GM19324 (cell line): ENCODE measurements around the gene MYEF2.

Experiments
- ATAC-seq: cut with Tn5 transposase; IDR thresholded peaks from one replicate; pipeline ENCODE4 v1.9.1; 2021; ENCODE audit warnings: mild to moderate bottlenecking, moderate library complexity; ENCODE audit not compliant: unreplicated experiment, low FRiP score

MYEF2 gene

DNA sequence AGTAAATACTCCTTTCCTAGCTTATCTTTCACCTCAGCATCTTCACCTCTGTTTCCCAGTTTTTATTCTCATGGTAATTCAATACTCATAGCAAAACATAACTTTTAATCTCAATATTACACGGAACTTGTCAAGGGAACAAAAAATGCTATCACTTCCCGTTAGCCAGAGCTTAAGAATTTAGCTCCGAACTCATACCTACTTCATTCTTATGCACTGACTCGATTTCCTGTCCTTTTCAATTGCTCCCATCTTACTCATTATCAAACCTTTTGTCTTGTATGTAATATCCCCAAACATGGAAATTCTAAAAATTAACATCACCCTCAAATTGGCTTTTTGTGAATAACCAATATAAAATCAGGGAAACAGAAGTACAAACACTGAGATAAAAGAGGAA, 28.2 kb downstream of the MYEF2 start:
- ATAC-seq = no peak

DNA sequence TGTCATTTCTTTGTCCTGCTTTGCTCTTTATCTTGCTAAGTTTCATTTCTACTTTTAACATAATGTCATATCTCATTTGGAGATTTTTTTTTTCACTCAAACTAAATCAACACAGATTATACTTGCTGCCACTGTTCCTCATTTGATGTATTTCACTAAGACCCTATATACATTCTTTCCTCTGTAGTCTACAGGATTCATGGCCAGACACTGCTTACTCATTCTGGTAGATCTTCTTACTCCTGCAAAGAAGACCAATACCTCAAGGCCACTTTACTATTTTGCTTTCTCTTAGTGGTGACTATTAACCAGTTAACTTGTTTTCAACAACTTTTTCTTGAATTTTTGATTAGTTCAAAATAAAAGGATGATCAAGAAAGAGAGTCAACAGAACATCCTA, 30.7 kb downstream of the MYEF2 start:
- no peak for ATAC-seq

DNA sequence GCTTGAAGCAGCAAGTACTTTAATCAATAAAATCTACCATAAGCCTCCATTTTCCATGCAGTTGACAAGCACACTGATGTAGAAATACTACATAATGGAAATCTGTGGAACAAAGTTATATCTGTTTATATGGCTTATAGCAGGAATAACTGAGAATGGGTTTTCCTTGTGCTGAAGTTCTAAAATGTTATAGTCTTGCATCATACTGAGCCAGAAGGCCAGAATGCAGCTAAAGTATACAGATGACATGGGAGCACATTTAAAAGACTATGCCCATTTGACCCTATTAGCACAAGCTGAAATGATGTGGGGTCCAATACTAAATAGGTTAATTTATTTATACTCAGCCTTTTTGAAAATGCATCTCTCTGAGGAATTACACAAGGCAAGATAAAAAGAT, 32.2 kb downstream of the MYEF2 start:
- no peak for ATAC-seq

DNA sequence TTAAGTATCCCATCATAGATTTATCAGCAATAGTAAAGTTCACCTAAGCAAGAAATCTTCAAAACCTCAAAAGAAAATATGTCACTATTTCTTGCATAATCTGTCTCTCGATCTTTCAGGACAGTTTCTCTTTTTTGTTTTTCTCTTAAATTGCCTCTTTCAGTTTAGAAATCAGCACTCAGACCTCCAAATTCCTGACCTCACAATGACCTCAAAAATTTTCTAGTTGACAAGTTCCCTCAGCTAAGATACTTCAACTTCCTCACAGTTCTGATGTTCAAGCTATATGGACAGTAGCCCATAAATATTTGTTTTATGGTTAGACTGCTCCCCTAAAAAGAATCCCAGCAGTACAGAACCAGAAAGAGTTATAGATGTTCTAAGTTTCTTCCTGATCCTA, 33.2 kb downstream of the MYEF2 start:
- ATAC-seq = no peak

DNA sequence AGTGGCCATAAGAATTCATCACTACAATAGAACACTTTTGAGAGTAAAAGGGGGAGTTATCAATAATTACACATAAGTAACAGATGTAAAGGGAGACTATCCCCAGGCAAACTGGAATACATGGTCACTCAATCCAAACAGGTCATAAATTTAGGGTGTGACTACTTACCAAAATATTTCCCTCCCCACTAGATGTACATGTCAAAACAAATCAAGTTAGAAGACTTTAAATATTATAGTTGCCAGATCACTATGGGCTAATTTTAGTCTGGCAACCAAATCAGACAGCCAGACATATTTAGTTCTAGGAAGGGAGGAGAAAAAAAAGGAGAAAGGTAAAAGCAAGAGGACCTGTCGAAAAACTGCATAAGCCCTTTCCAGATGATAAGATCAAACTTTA, 34.2 kb downstream of the MYEF2 start:
- ATAC-seq = no peak

DNA sequence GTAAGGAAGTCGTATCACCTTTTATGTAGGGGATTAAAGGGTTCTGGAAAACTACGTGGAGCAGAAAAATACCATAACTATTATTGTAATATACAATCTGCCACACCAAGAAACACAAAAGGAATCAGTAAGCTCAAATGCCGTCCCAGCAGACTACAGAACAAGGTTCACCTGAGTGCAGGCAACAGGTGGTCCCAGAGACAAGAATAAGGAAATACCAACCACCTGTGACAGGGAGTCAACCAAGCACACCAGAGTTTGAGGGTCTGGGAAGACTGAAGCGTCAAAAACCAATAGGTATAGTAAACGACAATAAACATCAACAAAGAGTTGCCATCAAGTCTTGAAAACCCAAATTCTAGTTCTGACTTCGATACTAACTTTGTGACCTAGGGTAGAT, 45.2 kb downstream of the MYEF2 start:
- no peak for ATAC-seq

DNA sequence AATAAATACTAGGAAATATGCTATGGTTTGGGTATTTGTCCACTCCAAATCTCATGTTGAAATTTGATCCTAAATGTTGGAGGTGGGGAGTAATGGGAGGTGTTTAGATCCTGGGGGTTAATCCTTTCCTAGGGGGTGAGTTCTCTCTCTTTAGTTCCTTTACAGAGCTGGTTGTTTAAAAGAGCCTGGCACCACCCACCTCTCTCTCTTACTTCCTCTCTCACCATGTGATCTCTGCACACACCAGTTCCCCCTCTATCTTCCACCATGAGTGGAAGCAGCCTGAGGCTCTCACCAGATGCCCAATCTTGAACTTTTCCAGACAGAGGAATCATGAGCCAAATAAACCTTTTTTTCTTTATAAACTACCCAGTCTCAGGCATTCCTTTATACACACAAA, 46.8 kb downstream of the MYEF2 start:
- ATAC-seq = no peak

DNA sequence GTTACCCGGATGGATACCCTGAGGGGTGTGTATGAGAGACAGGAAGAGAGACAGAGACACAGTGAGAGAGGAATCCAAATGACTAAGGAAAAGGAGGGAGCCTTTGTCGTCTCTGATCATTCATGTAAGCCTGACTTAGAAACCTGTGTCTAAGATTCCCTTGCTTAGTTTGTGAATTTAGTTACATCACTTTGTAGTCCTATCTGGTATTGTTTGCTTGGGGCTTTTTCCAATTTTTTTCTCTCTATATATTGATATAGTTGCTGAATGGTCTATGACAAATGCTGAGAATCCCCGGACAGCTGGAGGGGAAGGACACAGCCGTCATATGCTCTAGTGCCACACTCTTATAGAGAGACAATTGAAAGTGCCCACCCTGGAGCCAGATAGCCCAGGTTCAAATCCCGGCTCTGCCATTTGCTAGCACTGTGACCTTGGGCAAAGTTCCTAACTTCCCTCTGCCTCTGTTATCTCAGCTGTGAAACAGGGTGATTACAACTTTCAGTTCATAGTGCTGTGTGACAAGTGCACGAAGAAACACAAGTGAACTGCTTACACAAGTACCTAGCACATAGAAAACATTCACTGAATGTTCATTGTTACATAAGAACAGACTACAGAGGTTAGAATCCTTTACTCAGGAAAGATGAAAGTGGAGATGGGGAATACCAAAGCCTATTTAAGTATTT, 51.3 kb downstream of the MYEF2 start:
- ATAC-seq = no peak

DNA sequence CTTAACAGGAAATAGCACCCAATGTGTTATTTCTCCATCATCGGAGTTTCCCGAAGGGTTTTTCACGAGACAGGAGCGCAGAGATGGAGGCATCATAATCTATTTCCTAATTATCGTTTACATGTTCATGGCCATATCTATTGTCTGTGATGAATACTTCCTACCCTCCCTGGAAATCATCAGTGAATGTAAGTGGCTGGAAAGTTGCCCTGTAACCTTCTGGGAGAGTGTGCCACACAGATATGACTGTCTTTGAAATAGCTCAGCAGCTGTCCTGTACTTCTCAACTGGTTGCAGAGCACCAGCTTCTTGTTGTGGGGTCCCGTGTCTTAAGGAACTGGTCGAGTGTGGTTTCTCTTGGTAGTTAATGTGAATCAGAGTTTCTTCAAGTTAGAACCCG, 56.2 kb downstream of the MYEF2 start:
- no peak for ATAC-seq

DNA sequence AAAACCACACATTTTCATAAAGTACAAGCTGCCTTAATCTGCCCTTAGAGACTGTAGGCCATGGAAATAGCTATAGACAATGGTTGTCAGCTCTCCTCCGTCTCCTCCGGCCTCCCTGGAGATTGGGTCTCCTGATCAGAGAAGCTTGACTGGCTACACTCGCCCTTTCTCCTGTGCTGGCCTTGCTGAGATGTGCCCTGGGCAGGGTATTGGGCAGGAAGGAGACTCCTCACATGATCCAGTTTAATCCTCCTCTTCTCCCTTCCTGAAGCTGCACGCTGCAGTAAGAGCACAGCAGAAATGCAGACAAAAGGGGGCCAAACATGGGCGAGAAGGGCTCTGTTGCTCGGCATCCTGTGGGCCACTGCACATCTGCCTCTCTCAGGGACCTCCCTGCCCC, 57.4 kb downstream of the MYEF2 start, which contains the start of gene SLC24A5:
Gene SLC24A5 (plus strand): TSS at position 246 of the 400 bp plus-strand sequence. CDS start 55 bp downstream, at position 301.
- no peak for ATAC-seq

DNA sequence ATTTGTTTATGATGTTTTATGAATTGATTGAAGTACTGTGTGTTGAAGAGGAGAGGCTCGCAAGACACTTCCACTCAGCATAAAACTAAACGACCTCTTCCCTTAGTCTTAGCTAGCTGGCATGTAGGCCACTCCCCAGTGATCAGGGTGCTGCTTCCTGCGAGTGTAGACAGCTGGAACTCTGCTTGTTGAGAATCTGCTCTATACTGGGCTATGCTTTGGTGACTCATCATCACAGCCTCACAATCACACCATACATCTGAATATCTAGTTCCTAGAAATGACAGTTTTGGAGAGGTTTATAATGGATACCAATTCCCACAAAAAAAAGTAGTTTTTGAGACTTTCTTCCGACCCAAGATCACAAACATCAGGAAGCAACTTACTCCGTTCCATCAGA, 58.8 kb downstream of the MYEF2 start:
- ATAC-seq = no peak

DNA sequence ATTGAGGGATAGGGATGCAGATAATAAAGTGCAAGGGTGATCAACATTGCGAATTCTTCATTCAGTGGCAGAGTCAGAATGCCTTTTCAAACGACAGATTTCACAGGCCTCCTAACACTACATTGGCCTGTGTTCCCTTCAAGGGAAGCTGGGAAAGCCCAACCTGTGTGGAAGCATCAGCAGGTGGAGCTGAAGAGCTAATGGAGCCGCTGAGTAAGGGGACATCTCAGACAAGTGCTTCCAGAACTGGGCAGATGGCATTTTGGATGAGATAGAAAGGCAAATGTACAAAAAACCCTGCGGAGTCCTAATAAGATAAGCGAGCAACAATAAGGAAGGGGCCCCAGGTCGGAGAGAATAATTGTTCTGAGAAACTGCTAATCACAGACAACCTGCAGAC, 65.9 kb downstream of the MYEF2 start:
- no peak for ATAC-seq

DNA sequence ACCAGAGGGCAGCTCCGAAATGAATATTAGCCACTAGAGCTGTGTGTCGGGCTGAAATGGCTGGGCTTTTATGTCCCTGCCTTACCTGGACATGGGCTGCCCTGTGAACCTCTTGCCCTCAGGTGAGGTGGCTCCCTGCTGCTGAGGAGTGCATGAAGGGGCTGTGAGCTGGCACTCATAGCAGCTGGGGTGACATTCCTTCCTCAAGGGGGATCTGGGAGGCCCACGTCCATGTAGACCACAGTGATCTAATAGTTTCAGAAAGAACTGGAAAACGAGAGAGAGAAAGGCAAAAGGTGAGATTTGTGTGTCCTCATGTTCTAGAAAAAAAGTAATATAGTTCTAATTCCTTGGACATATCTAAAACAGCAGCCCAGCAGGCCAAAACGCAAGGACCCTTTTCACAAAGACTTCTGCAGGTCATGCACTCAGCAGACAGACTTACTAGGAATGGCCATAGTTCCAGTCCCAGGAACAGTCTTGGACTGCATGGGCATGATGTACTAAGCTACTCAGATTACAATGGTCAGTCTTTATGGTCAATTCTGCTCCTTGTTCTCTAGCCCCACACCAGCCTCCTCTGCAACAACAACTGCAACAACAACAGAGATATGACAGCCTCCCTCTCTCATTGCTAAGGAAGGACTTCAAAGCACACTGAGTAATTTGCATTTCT, 68.1 kb downstream of the MYEF2 start:
- ATAC-seq = no peak

DNA sequence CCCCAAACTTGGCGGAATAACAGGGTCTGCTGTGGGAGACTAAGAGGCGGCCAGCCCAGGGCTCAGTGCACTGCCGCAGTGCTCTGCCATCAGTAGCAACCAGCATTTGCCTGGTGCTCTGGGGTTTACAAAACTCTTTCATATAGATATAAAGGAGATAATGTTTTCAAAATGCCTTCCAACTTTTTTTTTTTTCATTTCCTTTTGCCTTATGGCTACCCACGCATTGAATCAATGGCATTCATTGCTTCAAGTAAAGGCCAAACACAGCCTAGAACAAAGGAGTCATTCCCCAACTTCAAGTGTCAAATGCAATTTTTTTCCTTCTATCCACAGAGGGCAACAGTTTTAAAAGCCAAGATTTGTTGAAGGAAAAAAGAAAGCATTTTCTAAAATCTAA, 68.9 kb downstream of the MYEF2 start:
- ATAC-seq = no peak

DNA sequence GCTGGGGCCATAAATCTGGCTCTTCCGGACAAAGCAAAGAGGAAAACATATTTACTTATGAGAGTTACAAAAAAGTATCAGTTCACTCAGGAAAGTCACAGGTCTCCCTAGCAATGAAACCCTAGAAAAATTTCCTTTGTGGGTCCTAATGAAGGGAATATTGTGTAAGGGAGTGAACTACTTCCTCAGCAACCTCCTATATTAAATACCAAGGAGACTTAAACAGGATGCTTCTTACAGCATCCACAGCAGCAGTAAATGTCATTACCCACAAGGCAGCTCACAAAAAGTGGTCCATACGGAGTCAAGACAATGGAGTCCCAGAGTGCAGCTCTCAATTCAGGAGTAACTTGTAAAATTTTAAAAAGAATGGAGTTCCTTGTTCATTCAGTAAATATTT, 72.2 kb downstream of the MYEF2 start:
- ATAC-seq = no peak

DNA sequence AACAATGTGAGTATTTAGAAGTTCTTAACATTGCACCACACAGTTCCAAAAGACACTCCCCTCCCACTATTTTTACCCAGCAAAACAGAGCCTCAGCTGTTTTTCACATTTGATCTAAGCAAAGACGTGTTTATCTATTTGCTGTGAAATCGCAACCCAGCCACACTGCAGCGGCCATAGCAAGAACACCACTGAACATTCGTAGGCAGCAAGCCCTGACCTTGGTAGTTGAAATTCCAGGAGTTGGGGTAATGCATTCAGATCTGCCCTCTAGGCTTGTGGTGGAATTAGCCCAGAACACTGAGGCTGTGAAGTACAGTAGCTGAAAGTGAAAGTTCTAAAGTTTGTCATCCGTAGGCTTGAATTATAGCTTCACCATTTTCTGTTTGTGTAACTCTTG, 74.4 kb downstream of the MYEF2 start:
- no peak for ATAC-seq

DNA sequence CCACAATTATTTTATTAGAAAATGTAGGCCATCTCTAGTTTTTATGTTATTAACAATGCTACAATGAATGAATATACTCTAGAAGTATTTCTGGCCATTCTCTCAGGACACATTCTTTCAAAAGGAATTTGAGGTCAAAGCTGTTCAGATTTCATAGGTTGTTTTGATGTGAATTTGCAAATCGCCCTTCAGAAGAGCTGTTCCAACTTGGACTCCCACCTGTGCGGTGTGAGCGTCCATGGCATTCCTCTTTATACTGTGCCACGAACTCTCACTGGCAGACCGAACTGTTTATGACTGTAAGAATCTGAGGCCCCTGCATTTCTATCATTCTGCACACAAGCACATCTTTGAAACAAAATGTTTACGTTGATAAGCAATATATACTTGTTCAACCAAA, 75.9 kb downstream of the MYEF2 start:
- ATAC-seq = no peak

DNA sequence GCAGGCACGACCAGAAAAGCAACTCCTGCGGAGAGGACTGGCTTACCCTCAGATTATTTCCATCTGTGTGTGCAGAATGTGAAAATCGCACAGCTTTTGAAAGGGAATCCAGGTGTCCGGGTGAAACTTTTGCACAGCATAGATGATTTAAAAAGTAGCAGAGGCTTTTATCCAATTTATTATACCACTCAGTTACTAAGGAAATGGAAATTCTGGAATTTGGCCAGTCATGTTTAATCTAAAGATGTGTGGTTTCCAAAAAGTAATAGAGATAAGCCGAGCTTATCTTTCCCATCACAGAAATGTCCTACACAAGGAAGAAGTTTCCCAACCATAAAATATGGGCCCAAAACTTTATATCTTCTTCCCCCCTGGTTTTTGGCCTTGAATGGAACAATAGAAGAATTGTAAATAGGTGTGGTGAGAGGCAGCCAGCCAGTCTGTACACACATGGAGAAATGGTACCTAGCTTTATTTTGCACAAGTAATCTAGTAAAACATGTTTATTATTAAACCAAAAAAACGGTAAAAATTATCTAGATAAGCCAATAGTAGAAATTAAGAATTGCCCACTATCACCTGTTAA, 76.6 kb downstream of the MYEF2 start:
- ATAC-seq = no peak

DNA sequence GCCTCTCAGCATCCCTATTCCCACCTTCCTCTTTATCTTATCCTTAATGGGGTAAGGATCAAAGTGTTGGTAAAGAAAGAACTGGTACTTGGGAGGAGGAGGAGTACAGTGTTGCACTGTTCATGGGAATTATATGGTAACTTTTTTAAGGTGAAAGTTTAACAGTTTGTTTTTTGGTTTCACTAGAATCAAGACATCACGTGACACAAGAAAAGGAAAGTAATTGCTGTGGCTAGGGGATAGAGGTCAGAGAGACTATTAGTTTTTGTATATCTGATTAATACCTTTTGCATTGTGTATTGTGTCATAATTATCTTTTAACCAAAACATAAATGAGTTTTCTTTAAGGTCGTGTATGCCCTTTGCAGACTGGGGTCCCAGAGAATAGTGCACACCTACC, 80.8 kb downstream of the MYEF2 start:
- ATAC-seq = no peak

DNA sequence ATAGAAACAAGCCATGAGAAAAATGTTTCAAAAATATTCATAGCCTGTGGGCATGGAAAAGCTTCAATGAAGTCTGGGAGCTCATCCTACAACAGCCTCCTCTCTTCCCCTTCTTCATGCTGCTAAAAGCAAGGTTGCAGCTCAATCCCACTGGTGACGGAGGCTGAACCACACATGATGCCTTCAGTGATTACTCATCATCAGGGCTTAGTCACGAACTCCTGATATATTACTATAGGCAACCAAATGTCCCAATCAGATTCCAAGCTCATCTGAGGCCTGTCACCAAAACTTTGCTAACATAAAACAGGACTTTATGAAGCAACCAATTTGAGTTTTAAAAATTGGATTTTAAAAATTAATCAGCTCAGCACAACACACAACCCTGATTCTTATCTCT, 81.3 kb downstream of the MYEF2 start:
- ATAC-seq = no peak

DNA sequence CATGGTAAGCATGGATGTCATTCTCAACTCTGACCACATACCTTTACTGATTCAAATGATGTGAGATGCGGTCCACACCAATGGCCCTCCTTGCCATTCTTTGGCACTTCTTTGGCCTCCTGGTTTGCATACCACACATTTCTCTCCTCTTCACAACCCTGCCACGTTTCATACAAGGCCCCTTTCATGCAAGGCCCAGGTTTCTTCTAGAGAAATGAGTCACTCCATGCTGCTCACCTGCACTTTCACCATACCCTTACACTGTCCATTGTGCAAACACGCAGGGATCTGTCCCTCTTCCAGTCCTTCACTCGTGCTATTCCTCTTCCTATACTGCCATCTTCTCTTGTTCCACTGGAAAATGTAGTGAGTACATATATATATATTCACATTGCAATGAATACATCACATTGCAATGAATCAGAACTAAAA, 81.7 kb downstream of the MYEF2 start:
- ATAC-seq = peak; percentile 89

DNA sequence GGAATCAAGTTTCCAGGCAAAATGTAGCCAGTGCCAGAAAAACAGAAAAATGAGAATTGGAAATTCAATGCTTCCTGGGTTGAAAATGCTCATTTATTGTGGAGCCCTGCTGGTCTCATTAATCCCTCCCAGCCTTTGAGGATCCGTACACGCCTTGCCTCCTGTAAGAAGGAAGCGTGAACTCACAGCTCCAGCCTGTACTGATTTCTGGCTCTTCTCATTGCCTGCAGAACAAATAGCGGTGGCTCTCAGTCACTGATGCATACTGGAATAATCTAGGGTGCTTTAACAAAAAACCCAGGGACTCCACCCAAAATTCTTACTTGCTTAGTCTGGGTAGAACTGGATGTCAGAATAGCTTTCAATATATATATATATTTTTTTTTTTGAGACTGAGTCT, 86.6 kb downstream of the MYEF2 start:
- no peak for ATAC-seq
